ENCODE results near the gene TTC29.
"Not testable (repeated sequence)": the region's sequence is repeated elsewhere in the genome, so short reads cannot be mapped to it uniquely, and the experiment has no call there.

TTC29 gene

GRCh38 chr4:146709956-146710355 lies 235.7 kb downstream of the TTC29 start:
- no peak for DNase-seq (ENCODE audit: low read depth in 3 of 3)

- no peak for DNase-seq (ENCODE audit: low read depth in 3 of 3)
These were observed 245.8 kb downstream of the TTC29 start for GRCh38 chr4:146699910-146700309.

GRCh38 chr4:146674829-146675570 lies 270.7 kb downstream of the TTC29 start:
- no peak for DNase-seq (ENCODE audit: low read depth in 3 of 3)

- DNase-seq (ENCODE audit: low read depth in 3 of 3): not testable (repeated sequence)
These were observed 281.7 kb downstream of the TTC29 start for GRCh38 chr4:146663968-146664311.

- no peak for DNase-seq (ENCODE audit: low read depth in 3 of 3)
These were observed 284.3 kb downstream of the TTC29 start for GRCh38 chr4:146661367-146661766.

Measured in stimulated activated CD4-positive, alpha-beta T cell treated with anti-CD3 and anti-CD28 coated beads, TNF-alpha, amount 100 ng/mL, for 24 hours (primary cell).